GM19395 (cell line): ENCODE results near the gene KRTAP10-11.
"Not testable (repeated sequence)": the region's sequence is repeated elsewhere in the genome, so short reads cannot be mapped to it uniquely, and the experiment has no call there.

Experiments
- ATAC-seq: cut with Tn5 transposase; IDR thresholded peaks from one replicate; pipeline ENCODE4 v1.9.1; 2021; ENCODE audit warnings: mild to moderate bottlenecking, moderate library complexity; ENCODE audit not compliant: unreplicated experiment

Gene KRTAP10-11

DNA sequence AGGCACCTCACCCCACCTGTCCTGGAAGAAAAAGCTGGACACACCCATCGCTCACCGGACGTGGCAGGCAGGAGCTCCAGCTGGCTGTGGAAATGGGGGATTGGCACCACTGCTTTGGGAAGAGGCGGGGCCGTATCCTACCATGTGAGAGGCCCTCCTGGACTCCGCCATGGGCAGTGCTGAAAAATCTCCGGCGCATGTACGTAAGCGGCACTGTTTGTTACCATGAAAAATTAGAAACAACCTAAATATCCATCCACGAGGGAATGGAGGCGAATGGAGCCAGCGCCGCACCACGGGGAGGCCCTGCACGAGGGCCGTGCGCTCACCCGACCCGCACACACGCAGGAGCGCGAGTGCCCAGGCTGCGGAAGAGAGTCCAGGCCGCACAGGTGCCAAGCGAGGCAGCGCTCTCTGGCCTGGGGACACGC, 31.2 kb upstream of the KRTAP10-11 start:
- ATAC-seq, result no peak

DNA sequence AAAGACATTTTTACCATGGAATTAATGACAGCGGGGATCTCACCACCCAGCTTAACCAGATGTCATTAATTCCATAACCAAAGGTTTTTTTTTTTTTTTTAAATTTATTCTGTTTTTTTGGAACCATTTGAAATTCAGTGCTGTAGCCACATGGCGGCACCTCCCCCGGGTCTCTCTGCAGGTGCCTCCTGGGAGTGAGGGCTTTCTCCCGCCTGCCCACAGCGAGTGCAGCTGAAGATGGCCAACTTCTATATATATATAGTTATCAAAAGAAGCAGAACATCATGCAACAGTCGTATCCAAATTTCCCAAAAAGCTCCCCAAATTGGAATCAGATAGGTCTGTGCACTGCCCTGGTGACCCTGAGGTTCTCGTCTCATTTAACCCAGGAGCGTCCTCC, 30.7 kb upstream of the KRTAP10-11 start:
- no peak for ATAC-seq

DNA sequence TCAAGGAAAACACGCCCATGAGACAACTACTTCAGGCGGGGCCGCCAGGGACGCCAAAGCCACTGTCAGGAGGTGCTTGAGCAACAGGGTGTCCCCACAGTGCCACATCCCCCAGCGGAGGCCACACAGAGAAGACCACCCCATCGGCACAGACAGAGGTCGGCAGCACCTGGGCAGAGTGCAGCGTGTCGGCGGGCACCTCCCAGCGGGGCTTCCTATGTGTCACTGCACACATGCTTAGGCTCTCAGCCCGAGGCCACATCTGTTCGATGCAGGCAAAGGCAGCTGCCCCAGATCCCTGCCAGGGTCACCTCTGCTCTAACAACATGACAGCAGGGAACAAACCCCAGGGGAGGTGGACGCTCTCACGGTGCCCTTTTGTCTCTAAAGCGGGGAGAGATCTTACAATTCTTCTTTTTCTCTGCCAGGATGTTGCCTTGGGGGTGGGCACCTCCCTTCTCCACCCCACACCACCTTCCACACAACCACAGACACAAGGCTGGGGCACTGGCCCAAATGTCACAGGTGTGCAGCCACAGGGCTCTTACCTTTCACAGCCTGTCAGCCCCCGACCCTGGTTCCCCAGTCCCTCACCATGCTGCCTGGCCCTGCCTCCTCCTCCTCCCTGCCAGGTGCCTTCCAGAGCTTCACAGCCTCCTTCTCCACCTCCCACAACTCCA, 30.2 kb upstream of the KRTAP10-11 start:
- no peak for ATAC-seq

DNA sequence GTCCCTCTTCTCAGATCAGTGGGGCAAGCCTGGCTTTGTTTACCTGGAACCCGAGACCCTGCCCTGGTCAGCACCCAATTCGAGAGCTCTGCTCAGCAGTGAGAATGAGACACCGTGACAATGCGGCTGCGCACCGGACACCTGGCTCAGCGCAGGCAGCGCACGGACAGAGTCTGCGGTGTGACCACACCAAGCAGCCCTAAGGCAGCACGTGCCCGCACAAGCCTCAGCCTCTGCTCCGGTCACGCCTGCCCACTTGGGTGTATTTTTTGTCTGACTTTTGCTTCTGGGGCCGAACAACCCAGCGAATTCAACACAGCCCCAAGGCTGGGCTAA, 29.7 kb upstream of the KRTAP10-11 start:
- ATAC-seq, result no peak

DNA sequence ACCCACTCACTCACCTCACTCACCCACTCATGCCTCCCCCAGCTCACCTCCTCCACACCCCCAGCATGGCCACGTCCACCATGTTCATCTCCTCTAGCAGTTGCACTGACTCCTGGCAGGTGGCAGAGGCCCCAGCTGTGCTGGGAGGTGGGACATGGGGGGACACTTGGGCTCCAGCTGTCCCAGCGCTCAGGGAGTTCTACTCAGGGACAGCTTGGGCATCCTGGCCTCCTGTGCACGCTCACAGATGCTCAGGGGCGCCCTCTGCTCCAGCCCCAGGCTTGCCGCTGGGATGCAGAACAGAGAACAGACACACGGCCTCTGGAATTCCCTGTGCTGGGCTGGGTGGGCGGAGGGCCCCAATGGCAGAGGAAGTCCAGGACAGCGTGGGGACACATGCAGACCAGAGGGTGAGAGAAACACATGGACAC, 29.1 kb upstream of the KRTAP10-11 start:
- ATAC-seq, result no peak

DNA sequence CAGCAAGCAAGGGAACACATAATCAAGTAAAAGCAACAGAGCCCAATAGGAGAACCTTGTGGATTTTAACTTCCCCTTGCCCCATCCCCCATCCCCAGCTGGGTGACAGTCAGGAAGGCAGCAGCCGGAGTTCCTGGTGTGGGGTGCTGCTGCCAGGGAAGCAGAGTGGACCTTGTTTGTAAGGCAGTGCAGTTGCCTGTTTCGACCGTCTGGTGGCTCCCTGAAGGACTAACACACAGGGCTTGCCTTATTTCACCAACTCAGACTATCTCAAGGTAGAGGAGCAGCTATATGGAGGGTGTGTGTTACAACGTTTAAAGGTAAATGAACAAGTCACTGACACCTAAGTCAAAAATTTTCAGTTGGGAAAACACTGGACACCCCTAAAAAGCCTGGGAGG, 27.7 kb upstream of the KRTAP10-11 start:
- no peak for ATAC-seq

DNA sequence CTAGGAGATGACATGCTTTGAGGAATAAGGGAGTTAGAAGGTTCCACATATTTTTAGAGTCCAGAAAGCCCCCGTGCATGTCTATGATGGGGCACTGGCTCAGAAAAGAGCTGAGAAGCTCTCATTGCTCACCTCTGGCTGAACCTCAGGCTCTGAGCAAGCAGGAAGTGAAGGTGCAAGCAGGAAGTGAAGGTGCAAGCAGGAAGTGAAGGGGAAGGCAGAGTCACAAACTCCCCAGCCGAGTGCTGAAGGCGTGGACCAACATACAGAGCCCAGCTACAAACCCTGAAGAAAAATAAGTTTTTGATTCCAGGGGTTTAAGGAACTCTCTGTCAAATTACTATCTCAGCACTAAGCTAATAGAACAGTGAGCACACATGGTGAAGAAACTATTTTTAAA, 27.3 kb upstream of the KRTAP10-11 start:
- no peak for ATAC-seq

DNA sequence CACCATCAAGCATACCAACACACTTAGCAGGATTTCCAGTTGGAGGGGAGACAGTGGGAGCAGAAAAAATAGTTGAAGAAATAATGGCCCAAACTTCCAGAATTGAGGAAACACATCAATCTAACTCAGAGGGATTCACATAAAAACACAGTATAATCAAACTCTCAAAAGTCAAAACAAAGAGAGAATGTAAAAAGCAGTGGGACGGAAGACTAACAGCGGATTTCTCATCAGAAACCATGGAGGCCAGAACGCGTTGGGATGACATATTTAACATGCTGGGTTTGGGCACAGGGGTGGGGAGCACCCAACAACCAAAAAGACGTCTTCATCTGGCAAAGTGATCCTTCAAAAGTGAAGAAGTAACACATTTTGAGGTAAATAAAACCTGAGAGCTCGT, 26.3 kb upstream of the KRTAP10-11 start:
- ATAC-seq, result no peak

DNA sequence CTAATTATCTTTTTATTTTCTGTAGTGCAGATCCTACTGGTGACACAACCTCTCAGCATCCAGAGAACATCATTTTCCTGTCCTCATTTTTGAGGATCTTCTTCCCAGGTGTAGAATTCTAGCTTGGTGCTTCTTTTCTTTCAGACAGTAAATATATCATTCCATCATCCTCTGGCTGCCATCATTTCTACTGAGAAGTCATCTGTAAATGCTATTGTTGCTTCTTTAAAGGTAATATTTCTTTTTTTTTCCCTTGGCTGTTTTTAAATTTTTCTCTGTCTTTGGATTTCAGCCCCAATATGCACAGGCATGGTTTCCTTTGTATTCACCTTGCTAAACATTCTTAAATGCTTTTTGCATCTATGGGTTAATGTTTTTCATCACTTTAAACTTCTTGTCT, 22.6 kb upstream of the KRTAP10-11 start:
- no peak for ATAC-seq

DNA sequence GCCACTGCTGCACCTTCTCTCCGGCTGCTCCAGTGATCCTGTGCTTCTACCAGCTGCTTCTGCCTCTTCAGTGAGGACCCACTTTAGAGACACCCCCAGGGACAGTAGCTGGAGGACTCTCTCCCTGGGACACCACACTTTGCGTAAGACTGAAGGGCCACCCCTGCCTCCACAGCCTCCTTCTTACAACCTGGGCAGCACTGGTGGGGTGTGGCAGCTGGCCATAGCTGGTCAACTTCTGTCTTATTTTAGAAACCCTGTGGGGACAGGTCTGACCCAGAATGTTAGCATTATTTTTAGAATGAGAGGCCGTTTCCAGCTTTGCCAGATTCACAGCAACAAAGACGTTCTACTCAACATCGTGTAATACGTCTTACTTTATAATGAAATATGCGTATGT, 20.5 kb upstream of the KRTAP10-11 start:
- no peak for ATAC-seq

DNA sequence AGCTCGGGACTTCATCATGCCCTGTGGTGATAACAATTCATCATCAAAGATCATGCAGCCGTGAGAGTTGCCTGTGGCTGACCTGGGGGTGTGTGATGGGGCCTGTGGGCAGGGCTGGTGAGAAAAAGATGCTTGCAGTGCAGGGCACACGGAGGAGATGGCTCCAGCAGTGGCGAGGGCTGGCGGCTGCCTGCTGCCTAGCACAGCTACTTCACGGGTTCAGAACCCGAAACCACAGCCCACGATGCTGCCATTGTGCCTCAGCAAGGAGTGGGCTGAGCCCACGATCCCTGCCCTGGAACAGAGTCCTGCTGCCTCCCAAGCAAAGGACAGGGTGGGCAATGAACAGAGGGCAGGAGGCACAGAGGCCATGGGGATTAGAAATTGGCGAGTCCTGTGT, 20.0 kb upstream of the KRTAP10-11 start:
- ATAC-seq, result no peak

DNA sequence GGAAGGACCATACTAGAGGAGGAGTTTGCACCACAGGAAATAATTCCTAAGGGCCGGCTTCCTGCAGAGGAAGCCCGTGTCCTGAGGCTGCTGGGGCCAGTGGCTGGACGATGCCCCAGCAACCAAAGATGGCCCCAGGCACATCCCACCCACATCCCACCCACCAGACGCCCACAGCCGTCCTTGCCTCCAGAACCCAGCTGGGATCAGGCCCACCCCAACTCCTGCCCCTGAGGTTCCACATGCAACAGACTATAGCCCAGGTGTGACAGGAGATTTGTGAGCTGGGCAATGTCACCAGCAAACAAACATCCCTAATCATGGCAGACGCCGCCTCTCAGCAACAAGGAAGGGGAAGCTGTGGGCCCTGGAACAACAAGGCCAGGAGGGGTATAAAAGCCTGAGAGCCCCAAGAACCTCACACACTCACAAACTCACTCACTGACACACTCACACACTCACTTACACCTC, 19.5 kb upstream of the KRTAP10-11 start, which contains the start of gene KRTAP10-9:
KRTAP10-9 (plus strand) TSS at position 421 of the 471 bp plus-strand sequence. CDS start 79 bp downstream, outside the sequence.
- no peak for ATAC-seq

DNA sequence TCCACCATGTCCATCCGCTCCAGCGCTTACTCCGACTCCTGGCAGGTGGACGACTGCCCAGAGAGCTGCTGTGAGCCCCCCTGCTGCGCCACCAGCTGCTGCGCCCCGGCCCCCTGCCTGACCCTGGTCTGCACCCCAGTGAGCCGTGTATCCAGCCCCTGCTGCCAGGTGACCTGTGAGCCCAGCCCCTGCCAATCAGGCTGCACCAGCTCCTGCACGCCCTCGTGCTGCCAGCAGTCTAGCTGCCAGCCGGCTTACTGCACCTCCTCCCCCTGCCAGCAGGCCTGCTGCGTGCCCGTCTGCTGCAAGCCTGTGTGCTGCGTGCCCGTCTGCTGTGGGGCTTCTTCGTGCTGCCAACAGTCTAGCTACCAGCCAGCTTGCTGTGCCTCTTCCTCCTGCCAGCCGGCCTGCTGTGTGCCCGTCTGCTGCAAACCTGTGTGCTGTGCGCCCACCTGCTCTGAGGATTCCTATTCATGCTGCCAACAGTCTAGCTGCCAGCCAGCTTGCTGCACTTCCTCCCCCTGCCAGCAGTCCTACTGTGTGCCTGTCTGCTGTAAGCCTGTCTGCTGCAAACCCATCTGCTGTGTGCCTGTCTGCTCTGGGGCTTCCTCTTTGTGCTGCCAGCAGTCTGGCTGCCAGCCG, 18.9 kb upstream of the KRTAP10-11 start:
- ATAC-seq, result not testable (repeated sequence)

DNA sequence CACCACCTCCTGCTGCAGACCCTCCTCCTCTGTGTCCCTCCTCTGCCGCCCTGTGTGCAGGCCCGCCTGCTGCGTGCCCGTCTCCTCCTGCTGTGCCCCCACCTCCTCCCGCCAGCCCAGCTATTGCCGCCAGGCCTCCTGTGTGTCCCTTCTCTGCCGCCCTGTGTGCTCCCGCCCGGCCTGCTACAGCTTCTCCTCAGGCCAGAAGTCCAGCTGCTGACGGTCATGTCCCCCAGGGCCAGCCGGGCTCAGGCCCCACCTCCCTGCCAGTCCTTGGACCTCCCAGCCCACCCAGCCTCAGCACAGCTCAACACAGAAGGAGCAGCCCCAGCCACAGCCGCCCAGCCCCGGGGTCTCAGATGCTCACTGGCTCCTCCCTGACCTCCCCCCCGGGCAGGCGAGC, 18.4 kb upstream of the KRTAP10-11 start:
- ATAC-seq, result not testable (repeated sequence)

DNA sequence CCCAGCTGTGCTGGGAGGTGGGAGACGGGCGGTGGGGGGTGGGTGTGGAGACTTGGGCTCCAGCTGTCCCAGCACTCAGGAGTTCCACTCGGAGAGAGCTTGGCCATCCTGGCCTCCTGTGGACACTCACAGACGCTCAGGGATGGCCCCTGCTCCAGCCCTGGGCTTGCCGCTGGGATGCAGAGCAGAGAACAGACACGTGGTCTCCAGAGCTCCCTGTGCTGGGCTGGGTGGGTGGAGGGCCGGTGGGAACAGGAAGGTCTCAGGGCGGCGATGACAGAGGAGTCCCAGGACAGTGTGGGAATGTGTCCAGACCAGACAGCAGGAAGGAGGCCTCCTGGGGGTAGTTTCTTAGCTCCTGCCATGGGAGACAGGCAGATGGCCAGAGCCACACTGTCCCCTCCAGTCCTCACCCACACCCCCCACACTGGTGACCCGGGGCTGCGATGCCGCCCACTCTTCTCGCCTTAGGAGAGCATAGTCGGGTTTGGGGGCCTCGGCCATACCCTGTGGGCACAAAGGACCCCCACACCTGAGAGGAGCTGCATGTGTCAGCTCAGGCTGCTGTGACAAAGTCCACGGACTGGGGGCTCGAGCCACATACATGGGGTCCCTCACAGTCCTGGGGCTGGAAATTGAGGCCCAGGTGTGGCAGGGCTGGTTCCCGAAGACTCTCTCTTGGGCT, 17.4 kb upstream of the KRTAP10-11 start:
- no peak for ATAC-seq

DNA sequence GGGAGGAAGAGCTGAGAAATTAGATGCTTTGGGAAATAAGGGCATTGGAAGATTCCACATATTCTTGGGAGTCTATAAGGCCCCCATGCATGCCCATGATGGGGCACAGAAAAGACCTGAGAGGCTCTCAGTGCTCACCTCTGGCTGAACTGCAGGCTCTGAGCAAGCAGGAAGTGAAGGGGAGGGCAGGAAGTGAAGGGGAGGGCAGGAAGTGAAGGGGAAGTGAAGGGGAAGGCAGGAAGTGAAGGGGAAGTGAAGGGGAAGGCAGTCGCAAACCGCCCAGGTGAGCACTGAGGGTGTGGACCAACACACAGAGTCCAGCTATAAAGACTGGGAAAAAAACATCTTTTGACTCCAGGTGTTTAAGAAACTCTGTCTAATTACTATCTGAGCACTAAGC, 15.8 kb upstream of the KRTAP10-11 start:
- no peak for ATAC-seq

DNA sequence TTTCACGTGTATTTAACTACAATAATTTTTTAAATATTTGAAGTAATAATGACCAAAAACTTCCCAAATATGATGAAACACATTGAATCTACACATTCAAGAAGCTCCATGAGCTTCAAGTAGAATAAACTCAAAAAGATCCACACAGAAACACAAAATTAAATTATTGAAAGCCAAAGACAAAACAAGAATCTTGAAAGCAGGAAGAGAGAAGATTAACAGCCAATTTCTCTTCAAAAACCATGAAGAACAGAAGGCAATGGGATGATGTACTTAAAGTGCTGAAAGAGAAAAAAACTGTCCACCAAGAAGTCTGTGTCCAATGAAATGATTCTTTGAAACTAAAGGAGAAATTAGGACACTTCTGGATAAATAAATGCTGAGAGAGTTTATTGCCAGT, 14.1 kb upstream of the KRTAP10-11 start:
- ATAC-seq, result no peak

DNA sequence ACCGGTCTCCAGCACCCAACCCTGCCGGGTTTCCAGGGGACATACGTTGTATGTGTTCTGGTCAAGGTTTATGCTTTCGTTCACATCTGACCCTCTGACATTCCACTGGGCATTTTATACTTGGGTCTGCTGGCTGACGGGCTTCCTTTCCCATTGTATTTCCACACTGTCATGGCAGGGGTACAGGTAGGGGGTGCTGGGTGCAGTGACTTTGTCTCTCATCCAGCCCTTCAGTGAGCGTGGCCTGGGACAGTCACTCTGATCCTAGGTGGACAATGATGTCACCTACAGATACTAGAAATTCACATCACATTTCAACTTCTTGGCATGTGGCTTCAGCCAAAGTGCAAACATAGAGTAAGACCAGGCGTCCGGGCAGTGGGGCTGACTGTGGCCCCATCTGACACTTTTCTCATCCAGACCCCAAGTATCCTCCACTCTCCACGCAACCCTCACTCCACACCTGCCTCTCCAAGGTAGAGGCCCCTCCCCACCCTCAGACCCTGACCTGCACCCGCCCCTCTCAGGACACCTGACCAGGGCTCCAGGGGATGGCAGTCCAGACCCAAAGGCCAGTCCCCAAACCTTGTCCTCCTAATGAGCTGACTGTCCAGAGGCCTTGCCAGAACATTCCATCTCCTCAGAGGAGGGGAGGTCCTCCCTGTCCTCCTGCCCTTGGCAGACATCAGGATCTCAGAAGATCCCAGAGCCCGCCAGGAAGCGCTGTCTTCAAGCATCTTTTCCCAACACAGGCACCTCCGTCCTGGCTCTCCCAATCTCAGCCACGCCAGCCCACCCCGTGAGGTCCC, 9.8 kb upstream of the KRTAP10-11 start:
- ATAC-seq, result no peak

DNA sequence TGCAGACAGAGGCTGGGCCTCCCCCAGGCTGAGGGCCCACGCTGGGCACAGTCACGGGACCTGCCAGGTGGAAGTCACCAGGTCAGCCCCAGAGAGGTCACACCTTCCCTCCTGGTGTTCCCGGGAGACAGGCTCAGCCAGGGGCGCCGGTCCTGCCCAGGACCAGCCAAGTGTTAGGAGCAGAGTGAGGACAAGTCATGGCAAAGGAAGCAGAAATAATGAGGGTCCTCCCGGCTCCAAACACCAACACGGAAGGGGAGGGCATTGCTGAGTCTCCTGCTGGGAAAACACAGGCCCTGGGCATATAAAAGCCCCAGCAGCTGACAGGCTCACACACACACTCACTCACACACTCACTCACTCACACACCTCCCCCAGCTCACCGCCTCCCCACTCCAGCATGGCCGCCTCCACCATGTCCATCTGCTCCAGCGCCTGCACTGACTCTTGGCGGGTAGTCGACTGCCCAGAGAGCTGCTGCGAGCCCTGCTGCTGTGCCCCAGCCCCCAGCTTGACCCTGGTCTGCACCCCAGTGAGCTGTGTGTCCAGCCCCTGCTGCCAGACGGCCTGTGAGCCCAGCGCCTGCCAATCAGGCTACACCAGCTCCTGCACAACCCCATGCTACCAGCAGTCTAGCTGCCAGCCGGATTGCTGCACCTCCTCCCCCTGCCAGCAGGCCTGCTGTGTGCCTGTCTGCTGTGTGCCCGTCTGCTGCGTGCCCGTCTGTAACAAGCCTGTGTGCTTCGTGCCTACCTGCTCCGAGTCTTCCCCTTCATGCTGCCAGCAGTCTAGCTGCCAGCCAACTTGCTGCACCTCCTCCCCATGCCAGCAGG, 9.0 kb upstream of the KRTAP10-11 start, which contains the start of gene KRTAP10-10:
KRTAP10-10 (plus strand) TSS at position 339 of the 833 bp plus-strand sequence; CDS start at position 401, 62 bp downstream.
- ATAC-seq, result no peak

DNA sequence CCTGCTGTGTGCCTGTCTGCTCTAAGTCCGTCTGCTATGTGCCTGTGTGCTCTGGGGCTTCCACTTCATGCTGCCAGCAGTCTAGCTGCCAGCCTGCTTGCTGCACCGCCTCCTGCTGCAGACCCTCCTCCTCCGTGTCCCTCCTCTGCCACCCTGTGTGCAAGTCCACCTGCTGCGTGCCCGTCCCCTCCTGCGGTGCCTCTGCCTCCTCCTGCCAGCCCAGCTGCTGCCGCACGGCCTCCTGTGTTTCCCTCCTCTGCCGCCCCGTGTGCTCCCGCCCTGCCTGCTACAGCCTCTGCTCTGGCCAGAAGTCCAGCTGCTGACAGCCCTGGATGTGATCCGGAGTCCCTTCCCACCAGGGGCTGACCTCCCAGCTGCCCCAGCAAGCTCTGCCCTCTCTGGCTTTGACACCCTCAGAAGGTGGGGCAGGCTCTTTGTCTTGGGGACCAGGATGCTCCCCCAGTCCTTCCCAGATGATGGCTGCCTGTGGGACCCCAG, 8.3 kb upstream of the KRTAP10-11 start:
- ATAC-seq, result not testable (repeated sequence)
